Measurements from ENCODE around the gene FUT8. TPM values are rescaled to one million over a fixed set of nuclear protein-coding genes. Genes with fewer than 3 reads are reported as not detected.

FUT8 gene
- total and polyA plus RNA-seq, 2 donors (not counting 1 experiment from before 2014, with no cell fraction given): 13.2 to 91.8 TPM

DNA sequence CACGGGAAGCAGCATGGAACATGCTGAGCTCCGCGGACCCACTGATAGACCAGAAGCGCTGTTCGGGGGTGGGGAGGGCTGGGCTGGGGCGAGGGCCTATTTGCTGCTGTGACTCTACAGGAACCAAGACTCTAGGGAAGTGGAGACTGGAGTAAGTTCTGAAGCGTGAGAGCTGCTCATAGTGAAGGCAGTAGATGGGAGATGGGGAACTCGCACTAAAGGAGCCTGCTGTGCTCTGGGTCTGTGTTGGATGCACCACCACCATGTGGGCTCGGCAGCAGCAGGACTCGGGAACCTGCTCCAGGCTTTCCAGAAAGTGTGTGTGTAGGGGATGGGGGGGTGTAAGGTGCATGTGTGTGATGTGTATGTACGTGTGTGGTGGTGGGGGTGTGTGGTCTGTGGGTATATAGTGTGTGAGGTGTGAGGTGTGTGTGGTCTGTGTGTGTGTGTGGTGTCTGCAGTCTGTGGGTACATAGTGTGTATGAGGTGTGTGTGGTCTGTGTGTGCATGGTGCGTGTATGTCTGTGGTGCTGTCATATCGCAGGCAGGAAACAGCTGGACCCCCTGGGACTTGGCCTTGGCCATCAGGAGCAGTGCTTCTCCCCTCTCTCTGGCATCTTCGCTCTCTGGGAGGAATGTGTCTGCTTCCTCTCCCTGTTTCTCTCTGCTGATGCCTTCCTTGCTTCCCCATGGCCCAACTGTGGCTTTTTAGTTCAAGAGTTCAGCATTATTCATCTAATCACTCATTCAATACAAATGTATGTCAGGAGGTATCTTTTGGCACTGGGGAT is 378.9 kb downstream of the FUT8 start:
- Histone ChIP-seq H3K9ac (ENCODE audit: low read length) (no peak overlapping the region), H3K79me2 (ENCODE audit: control insufficient read depth, insufficient read depth, low read length) (no peaks in the 10 kb centered on the region), H3K4me2 (replicated peaks; ENCODE audit: low read depth, low read length, poor library complexity, severe bottlenecking) (no peak overlapping the region), H3K36me3 (replicated peaks in 1 of 2; ENCODE audit: control extremely low read depth in 1 of 2, control insufficient read depth in 1 of 2, extremely low read depth in 1 of 2, insufficient read depth in 2 of 2, low read length in 1 of 2) (no peaks in the 10 kb centered on the region), H3K4me3 (ENCODE audit: control extremely low read depth in 1 of 5, extremely low read depth in 1 of 5, insufficient read depth in 1 of 5, low read depth in 2 of 5, low read length in 4 of 5) (no peak overlapping the region), H3K27ac (ENCODE audit: low read length in 2 of 2) (no peak overlapping the region), H3K9me3 (ENCODE audit: control extremely low read depth in 1 of 3, control insufficient read depth in 2 of 3, insufficient read depth in 1 of 3, low read length in 2 of 3) (no peaks in the 10 kb centered on the region), H2AFZ (ENCODE audit: insufficient read depth, low read depth, low read length, poor library complexity, severe bottlenecking) (no peak overlapping the region), H3K27me3 (replicated peaks in 1 of 4; ENCODE audit: control extremely low read depth in 1 of 4, control insufficient read depth in 3 of 4, insufficient read depth in 4 of 4, low read length in 3 of 4) (no peaks in the 10 kb centered on the region), H3K4me1 (ENCODE audit: control insufficient read depth in 2 of 2, insufficient read depth in 2 of 2, low read length in 2 of 2) (no peaks in the 10 kb centered on the region), H4K20me1 (ENCODE audit: control insufficient read depth, insufficient read depth, low read length, poor library complexity, severe bottlenecking) (no peaks in the 10 kb centered on the region)
- TF ChIP-seq, protein P1, sequence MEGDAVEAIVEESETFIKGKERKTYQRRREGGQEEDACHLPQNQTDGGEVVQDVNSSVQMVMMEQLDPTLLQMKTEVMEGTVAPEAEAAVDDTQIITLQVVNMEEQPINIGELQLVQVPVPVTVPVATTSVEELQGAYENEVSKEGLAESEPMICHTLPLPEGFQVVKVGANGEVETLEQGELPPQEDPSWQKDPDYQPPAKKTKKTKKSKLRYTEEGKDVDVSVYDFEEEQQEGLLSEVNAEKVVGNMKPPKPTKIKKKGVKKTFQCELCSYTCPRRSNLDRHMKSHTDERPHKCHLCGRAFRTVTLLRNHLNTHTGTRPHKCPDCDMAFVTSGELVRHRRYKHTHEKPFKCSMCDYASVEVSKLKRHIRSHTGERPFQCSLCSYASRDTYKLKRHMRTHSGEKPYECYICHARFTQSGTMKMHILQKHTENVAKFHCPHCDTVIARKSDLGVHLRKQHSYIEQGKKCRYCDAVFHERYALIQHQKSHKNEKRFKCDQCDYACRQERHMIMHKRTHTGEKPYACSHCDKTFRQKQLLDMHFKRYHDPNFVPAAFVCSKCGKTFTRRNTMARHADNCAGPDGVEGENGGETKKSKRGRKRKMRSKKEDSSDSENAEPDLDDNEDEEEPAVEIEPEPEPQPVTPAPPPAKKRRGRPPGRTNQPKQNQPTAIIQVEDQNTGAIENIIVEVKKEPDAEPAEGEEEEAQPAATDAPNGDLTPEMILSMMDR (IDR thresholded peaks at IDR 0.05): no peak
- TF ChIP-seq EZH2 (IDR thresholded peaks at IDR 0.05; ENCODE audit: borderline replicate concordance, insufficient read depth, low read depth, low read length, poor library complexity, severe bottlenecking): no peak
- ATAC-seq (ENCODE audit: low read depth) (peak; percentile 39), DNase-seq (peak; percentile 33)
- ChIA-PET POLR2A (no interaction called here), CTCF (no interaction called here)
- no peaks in the 10 kb centered on the region for H3K4me1 Mint-ChIP-seq
- no peaks in the 10 kb centered on the region for H3K9me3 Mint-ChIP-seq (ENCODE audit: insufficient read depth)
- WGBS (ENCODE audit: insufficient coverage): 16% methylated on average over 13 of the region's 14 CpGs
- H3K27ac Mint-ChIP-seq: no peak overlapping the region
- H3K4me3 Mint-ChIP-seq: no peak overlapping the region
- H3K27me3 Mint-ChIP-seq: peaks cover 9% of the 10 kb centered on the region
- intact Hi-C loops (cut with micrococcal nuclease): no loop called here

GRCh38 chr14:65792208-65792905 is 379.8 kb downstream of the FUT8 start:
- intact Hi-C loops (cut with micrococcal nuclease): no loop called here
- Histone ChIP-seq H3K36me3 (replicated peaks in 1 of 2; ENCODE audit: control extremely low read depth in 1 of 2, control insufficient read depth in 1 of 2, extremely low read depth in 1 of 2, insufficient read depth in 2 of 2, low read length in 1 of 2) (no peaks in the 10 kb centered on the region), H3K27ac (ENCODE audit: low read length in 2 of 2) (no peak overlapping the region), H3K4me3 (ENCODE audit: control extremely low read depth in 1 of 5, extremely low read depth in 1 of 5, insufficient read depth in 1 of 5, low read depth in 2 of 5, low read length in 4 of 5) (no peak overlapping the region), H3K4me1 (ENCODE audit: control insufficient read depth in 2 of 2, insufficient read depth in 2 of 2, low read length in 2 of 2) (no peaks in the 10 kb centered on the region), H2AFZ (ENCODE audit: insufficient read depth, low read depth, low read length, poor library complexity, severe bottlenecking) (no peak overlapping the region), H3K9ac (ENCODE audit: low read length) (no peak overlapping the region), H3K9me3 (ENCODE audit: control extremely low read depth in 1 of 3, control insufficient read depth in 2 of 3, insufficient read depth in 1 of 3, low read length in 2 of 3) (no peaks in the 10 kb centered on the region), H4K20me1 (ENCODE audit: control insufficient read depth, insufficient read depth, low read length, poor library complexity, severe bottlenecking) (no peaks in the 10 kb centered on the region), H3K79me2 (ENCODE audit: control insufficient read depth, insufficient read depth, low read length) (no peaks in the 10 kb centered on the region), H3K4me2 (replicated peaks; ENCODE audit: low read depth, low read length, poor library complexity, severe bottlenecking) (no peak overlapping the region), H3K27me3 (replicated peaks in 1 of 4; ENCODE audit: control extremely low read depth in 1 of 4, control insufficient read depth in 3 of 4, insufficient read depth in 4 of 4, low read length in 3 of 4) (no peaks in the 10 kb centered on the region)
- no peak for ATAC-seq (ENCODE audit: low read depth)
- no peak overlapping the region for H3K27ac Mint-ChIP-seq
- no peaks in the 10 kb centered on the region for H3K9me3 Mint-ChIP-seq (ENCODE audit: insufficient read depth)
- no peaks in the 10 kb centered on the region for H3K4me1 Mint-ChIP-seq
- DNase-seq: no peak
- TF ChIP-seq, protein P1 (IDR thresholded peaks at IDR 0.05): no peak
- no peak for TF ChIP-seq EZH2 (IDR thresholded peaks at IDR 0.05; ENCODE audit: borderline replicate concordance, insufficient read depth, low read depth, low read length, poor library complexity, severe bottlenecking)
- ChIA-PET POLR2A (no interaction called here), CTCF (no interaction called here)
- H3K27me3 Mint-ChIP-seq: peaks cover 4% of the 10 kb centered on the region
- WGBS (ENCODE audit: insufficient coverage): 83% methylated on average over 9 of the region's 9 CpGs
- no peak overlapping the region for H3K4me3 Mint-ChIP-seq
